A549 treated with DMSO at 1 μM for 4 hours (cell line): ENCODE data around the gene OR10W1. TPM values are rescaled to one million over a fixed set of nuclear protein-coding genes. Genes with fewer than 3 reads are reported as not detected.

Experiments used
- total RNA-seq: library from RNA; stranded (reverse); fragments of 200-300 nt; extraction: Qiagen RNA extraction; gene quantifications from 5 replicates; pipeline ENCODE4 v1.2.3, GENCODE V29; 2022; ENCODE audit warnings: low read depth

The OR10W1 gene
- not detected in 5 replicates for total RNA-seq

GRCh38 chr11:58268142-58268541 lies at the start of gene OR10W1:
OR10W1 (minus strand) TSS chr11:58268260; CDS start chr11:58267858, 402 bp downstream.

Other genes with a start within 250 kb of the OR10W1 start
- not detected in 5 replicates for gene OR9Q1, start 244.4 kb downstream of the OR10W1 start, total RNA-seq
- gene OR6Q1, start 237.3 kb downstream of the OR10W1 start, total RNA-seq, result not detected in 5 replicates
- gene OR9I1, start 142.7 kb downstream of the OR10W1 start, total RNA-seq, result not detected in 5 replicates
- gene OR9Q2, start 79.2 kb downstream of the OR10W1 start, total RNA-seq, result not detected in 5 replicates
- not detected in 5 replicates for gene OR1S2, start 64.1 kb downstream of the OR10W1 start, total RNA-seq
- gene OR1S1, start 55.5 kb downstream of the OR10W1 start, total RNA-seq, result not detected in 5 replicates
- gene OR10Q1, start 39.3 kb downstream of the OR10W1 start, total RNA-seq, result not detected in 5 replicates
- gene OR5B17, start 90.8 kb upstream of the OR10W1 start, total RNA-seq, result not detected in 5 replicates
- gene OR5B3, start 138.6 kb upstream of the OR10W1 start, total RNA-seq, result not detected in 5 replicates
- gene OR5B2, start 159.9 kb upstream of the OR10W1 start, total RNA-seq, result not detected in 5 replicates
- not detected in 5 replicates for gene OR5B12, start 174.0 kb upstream of the OR10W1 start, total RNA-seq
- not detected in 5 replicates for gene OR5B21, start 239.8 kb upstream of the OR10W1 start, total RNA-seq